PC-9 (cell line): ENCODE measurements around the gene COX6B1. TPM values are rescaled to one million over a fixed set of nuclear protein-coding genes. Genes with fewer than 3 reads are reported as not detected.

Experiments used
- BruUV-seq: library from RNA; stranded (reverse); fragments of 400-500 nt; replicated peaks from 2 replicates; lab custom pipeline; 2021; lab: Mats Ljungman, UMichigan
- CTCF ChIA-PET: fragments of 300-600 bp; sonication (Branson Sonifier 250); formaldehyde crosslinking; loops from one replicate; lab custom pipeline; 2022; ENCODE audit warnings: antibody characterized with exemption; lab: Charles Lee
- POLR2A ChIA-PET: fragments of 300-600 bp; sonication (Branson Sonifier 250); formaldehyde crosslinking; loops from one replicate; lab custom pipeline; 2022; ENCODE audit warnings: antibody characterized with exemption; ENCODE audit not compliant: unreplicated experiment; lab: Charles Lee
- DNase-seq, 2 experiments: peaks; one replicate each; pipeline versions ENCODE4 v3.0.0 to v3.0.0-alpha.2; 2015 to 2022; ENCODE audit warnings: mixed read lengths in 1 of 2
- H2AFZ ChIP-seq: fragments of 200-600 bp; sonication (generic); 2 replicates; pipeline ENCODE4 v1.8.1; 2017; ENCODE audit warnings: antibody characterized with exemption
- H3F3A ChIP-seq: fragments of 200-600 bp; sonication (generic); 2 replicates; pipeline ENCODE4 v1.8.1; 2017; ENCODE audit warnings: antibody characterized with exemption, mild to moderate bottlenecking, low read depth; ENCODE audit not compliant: insufficient read depth
- H3K27ac ChIP-seq: fragments of 200-600 bp; sonication (generic); 2 replicates; pipeline ENCODE4 v1.6.1; 2016; ENCODE audit warnings: mixed run types
- H3K27me3 ChIP-seq: fragments of 200-600 bp; sonication (generic); 2 replicates; pipeline ENCODE4 v1.6.1; 2016; ENCODE audit warnings: low read depth, mixed run types; ENCODE audit not compliant: insufficient read depth
- H3K36me3 ChIP-seq: fragments of 200-600 bp; sonication (generic); 2 replicates; pipeline ENCODE4 v1.6.1; 2016; ENCODE audit warnings: low read depth, mixed run types
- H3K4me1 ChIP-seq: fragments of 200-600 bp; sonication (generic); replicated peaks from 2 replicates; pipeline ENCODE4 v1.6.1; 2016; ENCODE audit warnings: mixed run types; ENCODE audit not compliant: insufficient read depth
- H3K4me2 ChIP-seq: fragments of 200-600 bp; sonication (generic); 2 replicates; pipeline ENCODE4 v1.6.1; 2017; ENCODE audit warnings: mixed run types
- H3K4me3 ChIP-seq: fragments of 200-600 bp; sonication (generic); 2 replicates; pipeline ENCODE4 v1.6.1; 2016; ENCODE audit warnings: mixed run types
- H3K79me2 ChIP-seq: fragments of 200-600 bp; sonication (generic); 2 replicates; pipeline ENCODE4 v1.6.1; 2017; ENCODE audit warnings: low read depth, mixed run types
- H3K9me2 ChIP-seq: fragments of 200-600 bp; sonication (generic); 2 replicates; pipeline ENCODE4 v1.8.1; 2017; ENCODE audit warnings: mild to moderate bottlenecking; ENCODE audit not compliant: insufficient read depth
- H3K9me3 ChIP-seq: fragments of 200-600 bp; sonication (generic); 2 replicates; pipeline ENCODE4 v1.8.1; 2016; ENCODE audit warnings: low read depth; ENCODE audit not compliant: insufficient read depth
- H4K20me1 ChIP-seq: fragments of 200-600 bp; sonication (generic); 2 replicates; pipeline ENCODE4 v1.8.1; 2017; ENCODE audit not compliant: insufficient read depth
- CTCF ChIP-seq: fragments of 200-600 bp; sonication (generic); conservative IDR thresholded peaks from 2 replicates; pipeline ENCODE4 v1.6.1; 2017; ENCODE audit warnings: mixed run types, antibody characterized with exemption, mild to moderate bottlenecking, moderate library complexity
- EZH2 ChIP-seq: fragments of 200-600 bp; sonication (generic); IDR thresholded peaks from 2 replicates; pipeline ENCODE4 v1.8.0; 2017; ENCODE audit warnings: antibody characterized with exemption, low read depth
- intact Hi-C: fragments of 100-400 bp; cut with micrococcal nuclease; formaldehyde crosslinking; loops from one replicate; pipeline ENCODE4 v1.10.0; 2022; ENCODE audit not compliant: unreplicated experiment
- total RNA-seq: library from RNA; stranded (reverse); gene quantifications from 2 replicates; pipeline ENCODE4 v1.2.3, GENCODE V29; 2021

COX6B1 gene
- total RNA-seq, 1 experiment from 2014 or later, result 489 TPM

- H4K20me1 ChIP-seq, result no peaks in the 10 kb centered on the region
- no peak overlapping the region for H2AFZ ChIP-seq
- no peaks in the 10 kb centered on the region for H3F3A ChIP-seq
- BruUV-seq, result no TSS peak
- POLR2A ChIA-PET, result interaction anchor here (0.6 to 1.5 kb wide), 2 partner anchors 59 to 199 kb away, joined by 7 to 14 read pairs; no protein-coding TSS in a partner anchor
- CTCF ChIA-PET, result interaction anchor here (0.7 kb wide), 1 partner anchor 46 kb away, joined by 5 read pairs; no protein-coding TSS in a partner anchor
- H3K4me3 ChIP-seq, result no peak overlapping the region
- peak overlapping the region; percentile 93; the same call in 1 of the 2 replicates for H3K4me2 ChIP-seq
- intact Hi-C loops, result no loop called here
- H3K36me3 ChIP-seq, result no peaks in the 10 kb centered on the region
- peaks cover 2% of the 10 kb centered on the region; the same call in 1 of the 2 replicates for H3K4me1 ChIP-seq
- H3K79me2 ChIP-seq, result no peaks in the 10 kb centered on the region
- H3K9me3 ChIP-seq, result no peaks in the 10 kb centered on the region
- DNase-seq, result no peak
- H3K9me2 ChIP-seq, result no peaks in the 10 kb centered on the region
- no peaks in the 10 kb centered on the region for H3K27me3 ChIP-seq
- TF ChIP-seq CTCF (no peak), EZH2 (no peak)
- H3K27ac ChIP-seq, result no peak overlapping the region
Measured at GRCh38 chr19:35703343-35703742, 55.2 kb downstream of the COX6B1 start.

- CTCF ChIA-PET, result no interaction called here
- Histone ChIP-seq H3K4me2 (peak within 1 kb of the TSS; percentile 93; the same call in 1 of the 2 replicates), H3K4me3 (no peak within 1 kb of the TSS), H3K36me3 (no peaks in the 10 kb centered on the region), H3K27me3 (no peaks in the 10 kb centered on the region), H2AFZ (no peak within 1 kb of the TSS), H3K79me2 (no peaks in the 10 kb centered on the region), H3F3A (no peaks in the 10 kb centered on the region), H3K27ac (no peak within 1 kb of the TSS), H3K4me1 (peaks cover 6% of the 10 kb centered on the region; the same call in 1 of the 2 replicates), H4K20me1 (no peaks in the 10 kb centered on the region), H3K9me3 (no peaks in the 10 kb centered on the region), H3K9me2 (no peaks in the 10 kb centered on the region)
- peak in 1 of 2 experiments; percentile 35 for DNase-seq
- TF ChIP-seq EZH2, result no peak
- TF ChIP-seq CTCF, result no peak
- POLR2A ChIA-PET, result no interaction called here
- intact Hi-C loops, result no loop called here
- no TSS peak for BruUV-seq
Measured at GRCh38 chr19:35704218-35704617, 56.1 kb downstream of the COX6B1 start, which contains the start of gene ZBTB32. ZBTB32 (plus strand) TSS chr19:35704558; CDS start chr19:35714627, 10,069 bp downstream.

Other genes with a start within 250 kb of the COX6B1 start
- gene FFAR2, start 200.1 kb upstream of the COX6B1 start, total RNA-seq, result not detected in 2 replicates
- gene KRTDAP, start 157.9 kb upstream of the COX6B1 start, total RNA-seq, result not detected in 2 replicates
- gene DMKN, start 134.7 kb upstream of the COX6B1 start, total RNA-seq, result 135 and 144 TPM in 2 replicates
- gene SBSN, start 120.0 kb upstream of the COX6B1 start, total RNA-seq, result 0.76 and 0.88 TPM in 2 replicates
- not detected in 2 replicates for gene GAPDHS, start 114.9 kb upstream of the COX6B1 start, total RNA-seq
- 82.6 and 95.9 TPM in 2 replicates for gene TMEM147, start 102.7 kb upstream of the COX6B1 start, total RNA-seq
- not detected in 2 replicates for gene ATP4A, start 84.7 kb upstream of the COX6B1 start, total RNA-seq
- not detected in 2 replicates for gene PMIS2, start 62.1 kb upstream of the COX6B1 start, total RNA-seq
- gene HAUS5, start 35.6 kb upstream of the COX6B1 start, total RNA-seq, result 21.7 and 23.5 TPM in 2 replicates
- gene RBM42, start 19.3 kb upstream of the COX6B1 start, total RNA-seq, result 110 and 153 TPM in 2 replicates
- gene ETV2, start 6.6 kb upstream of the COX6B1 start, total RNA-seq, result 1.8 and 2.1 TPM in 2 replicates
- gene UPK1A, start 18.2 kb downstream of the COX6B1 start, total RNA-seq, result 0.65 and 1.6 TPM in 2 replicates
- not detected in 2 replicates for gene ZBTB32, start 56.2 kb downstream of the COX6B1 start, total RNA-seq
- gene KMT2B, start 69.7 kb downstream of the COX6B1 start, total RNA-seq, result 32.2 and 44.2 TPM in 2 replicates
- 8.6 and 9.7 TPM in 2 replicates for gene IGFLR1, start 94.1 kb downstream of the COX6B1 start, total RNA-seq
- 13.9 and 14.3 TPM in 2 replicates for gene U2AF1L4, start 97.1 kb downstream of the COX6B1 start, total RNA-seq
- gene PSENEN, start 97.3 kb downstream of the COX6B1 start, total RNA-seq, result 106 and 130 TPM in 2 replicates
- 9.4 and 17.0 TPM in 2 replicates for gene LIN37, start 100.3 kb downstream of the COX6B1 start, total RNA-seq
- gene HSPB6, start 108.7 kb downstream of the COX6B1 start, total RNA-seq, result 2.5 and 2.7 TPM in 2 replicates
- gene PROSER3, start 109.9 kb downstream of the COX6B1 start, total RNA-seq, result 38.0 and 52.2 TPM in 2 replicates
- 17.4 and 21.3 TPM in 2 replicates for gene ARHGAP33, start 127.2 kb downstream of the COX6B1 start, total RNA-seq
- not detected in 2 replicates for gene PRODH2, start 164.5 kb downstream of the COX6B1 start, total RNA-seq
- not detected in 2 replicates for gene NPHS1, start 204.2 kb downstream of the COX6B1 start, total RNA-seq
- gene KIRREL2, start 208.6 kb downstream of the COX6B1 start, total RNA-seq, result not detected in 2 replicates
- gene APLP1, start 220.3 kb downstream of the COX6B1 start, total RNA-seq, result 2.0 and 2.1 TPM in 2 replicates